Occipital lobe (tissue), 2 donors: Measurements from ENCODE around the gene CAMSAP1. TPM values are rescaled to one million over a fixed set of nuclear protein-coding genes. Genes with fewer than 3 reads are reported as not detected.

ENCODE experiments used
- DNase-seq: peaks from one replicate; lab custom pipeline; 2025; lab: John Stamatoyannopoulos, UW
- total RNA-seq: library from RNA; depleted of rRNA; stranded (reverse); fragments of >200 nt; gene quantifications from one replicate; pipeline ENCODE4 v1.2.3, GENCODE V29; 2014

CAMSAP1 gene
- total RNA-seq, 1 donor from 2014 or later: 128 TPM

DNA sequence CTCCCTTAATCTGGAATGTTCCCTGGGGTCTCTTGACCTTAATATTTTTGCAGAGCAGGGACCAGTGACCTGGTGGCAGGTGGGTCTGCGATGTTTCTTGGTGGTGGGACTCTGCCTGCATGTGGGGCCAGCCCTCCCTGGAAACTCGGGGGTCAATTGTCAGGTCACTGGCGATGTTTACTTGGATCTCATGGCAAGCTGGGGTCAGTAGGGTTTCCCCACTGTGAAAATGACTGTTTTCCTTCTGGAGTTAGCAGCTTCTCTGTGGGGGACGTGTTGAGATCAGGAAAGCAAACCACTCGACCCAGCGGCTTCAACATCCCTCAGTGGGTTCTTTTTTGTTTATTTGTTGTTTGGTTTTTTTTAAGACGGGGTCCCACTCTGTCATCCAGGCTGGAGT, 131.4 kb downstream of the CAMSAP1 start:
- no peak for DNase-seq

DNA sequence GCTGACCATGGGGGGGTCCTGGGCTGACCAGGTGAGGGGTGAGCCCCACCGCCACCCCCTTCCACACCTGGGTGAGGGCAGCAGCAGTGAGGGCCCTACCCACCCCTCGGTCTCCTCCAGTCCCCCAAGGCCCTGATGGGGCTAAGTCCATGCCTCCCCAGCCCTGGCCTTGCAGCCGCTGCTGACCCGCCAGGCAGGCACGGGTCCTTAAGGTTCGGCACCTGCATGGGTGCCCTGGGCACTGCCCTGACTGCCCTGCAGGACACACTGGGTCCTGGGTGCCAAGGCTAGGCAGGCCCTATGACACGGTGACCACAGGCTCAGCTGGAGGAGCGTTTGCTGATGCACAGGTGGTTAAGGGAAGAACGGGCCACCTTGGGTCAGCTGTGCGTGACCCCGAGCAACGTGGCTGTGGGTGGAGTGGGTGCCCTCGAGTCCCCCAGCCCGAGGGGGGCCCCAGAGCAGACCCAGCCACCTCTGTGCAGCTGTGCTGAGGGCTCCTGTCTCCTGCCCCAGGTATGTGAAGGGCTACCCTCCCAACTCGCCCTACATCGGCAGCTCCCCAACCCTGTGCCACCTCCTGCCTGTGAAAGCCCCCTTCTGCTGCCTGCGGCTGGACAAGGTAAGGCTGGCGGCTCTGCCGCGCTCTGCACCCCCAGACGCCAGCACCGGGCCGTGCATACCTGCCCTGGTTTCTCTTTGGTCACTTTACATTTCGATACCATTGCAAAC, 132.4 kb downstream of the CAMSAP1 start:
- no peak for DNase-seq

DNA sequence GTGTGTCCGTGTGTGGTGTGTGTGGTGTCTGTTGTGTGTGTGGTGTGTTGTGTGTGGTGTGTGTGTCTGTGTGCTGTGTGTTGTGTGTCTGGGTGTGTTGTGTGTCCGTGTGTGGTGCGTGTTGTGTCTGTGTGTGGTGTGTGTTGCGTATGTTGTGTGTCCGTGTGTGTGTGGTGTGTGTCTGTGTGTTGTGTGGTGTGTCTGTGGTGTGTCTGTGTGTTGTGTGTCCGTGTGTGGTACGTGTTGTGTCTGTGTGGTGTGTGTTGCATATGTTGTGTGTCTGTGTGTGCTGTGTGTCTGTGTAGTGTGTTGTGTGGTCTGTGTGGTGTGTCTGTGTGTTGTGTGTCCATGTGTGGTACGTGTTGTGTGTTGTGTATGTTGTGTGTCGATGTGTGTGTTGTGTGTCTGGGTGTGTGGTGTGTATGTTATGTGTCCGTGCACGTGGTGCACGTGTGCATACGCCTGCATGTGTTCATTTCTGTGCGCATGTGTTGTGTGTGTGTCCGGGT, 133.1 kb downstream of the CAMSAP1 start:
- DNase-seq: no peak

DNA sequence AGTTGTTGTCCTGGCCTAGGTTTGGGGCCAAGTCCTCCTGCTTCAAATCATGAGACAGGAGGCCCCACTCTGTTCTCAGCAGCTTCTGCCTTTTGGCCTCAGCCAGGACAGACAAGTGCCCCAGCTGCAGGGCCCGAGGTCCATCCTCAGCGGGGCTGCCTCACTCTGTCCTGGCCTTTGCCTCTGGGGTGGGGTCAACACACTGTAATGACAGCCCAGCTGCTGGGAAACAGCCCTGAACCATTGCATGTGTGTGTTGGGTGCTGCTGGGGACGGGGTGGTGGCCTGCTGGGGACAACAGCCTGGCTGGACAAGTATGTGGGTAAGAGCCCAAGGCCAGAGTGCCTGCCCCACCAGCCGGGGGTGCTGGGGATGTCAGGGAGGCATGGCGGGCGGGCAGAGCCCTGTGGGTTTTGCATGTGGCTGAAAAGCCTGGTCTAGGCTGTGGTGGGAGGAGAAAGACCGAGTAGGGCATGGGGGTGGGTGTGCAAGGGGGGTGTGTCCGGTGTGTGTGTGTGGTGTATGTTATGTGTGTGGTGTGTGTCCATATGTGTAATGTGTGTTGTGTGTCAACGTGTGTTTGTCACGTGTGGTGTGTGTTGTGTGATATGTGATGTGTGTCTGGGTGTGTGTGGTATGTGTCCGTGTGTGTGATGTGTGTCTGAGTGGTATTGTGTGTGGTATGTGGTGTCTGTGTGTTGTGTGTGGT, 133.7 kb downstream of the CAMSAP1 start:
- DNase-seq: no peak

DNA sequence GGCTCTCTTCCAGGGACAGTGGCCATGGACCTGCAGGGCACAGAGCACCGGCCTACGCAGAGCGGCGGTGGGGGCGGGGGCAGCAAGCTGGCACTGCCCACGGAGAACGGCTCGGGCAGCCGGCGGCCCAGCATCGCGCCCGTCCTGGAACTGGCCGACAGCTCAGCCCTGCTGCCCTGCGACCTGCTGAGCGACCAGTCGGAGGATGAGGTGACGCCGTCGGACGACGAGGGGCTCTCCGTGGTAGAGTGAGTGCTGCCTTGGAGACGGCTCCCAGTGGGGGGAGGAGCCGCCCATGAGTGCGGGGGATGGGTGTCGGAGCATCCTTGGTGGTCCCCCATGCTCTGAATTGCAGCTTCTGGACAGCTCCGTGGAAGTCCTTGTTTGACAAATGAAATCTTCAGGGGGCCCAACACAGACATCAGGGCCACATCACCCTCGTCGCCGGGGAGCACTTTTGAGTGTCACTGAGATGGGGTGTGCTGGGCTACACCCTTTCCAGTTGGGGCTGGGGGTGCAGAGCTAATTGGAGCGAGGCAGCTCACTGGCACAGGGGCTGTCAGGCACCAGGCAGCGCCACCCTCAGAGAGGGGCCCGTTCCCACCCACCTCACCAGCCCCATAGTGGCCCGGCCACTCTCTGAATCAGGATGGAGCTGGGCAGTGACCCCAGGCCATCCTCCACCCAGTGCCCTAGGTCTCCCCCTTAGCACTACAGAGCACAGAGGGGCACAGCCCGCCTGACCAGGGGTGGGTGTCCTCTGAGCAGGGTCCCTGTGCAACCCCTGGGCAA, 134.4 kb downstream of the CAMSAP1 start:
- DNase-seq: no peak

DNA sequence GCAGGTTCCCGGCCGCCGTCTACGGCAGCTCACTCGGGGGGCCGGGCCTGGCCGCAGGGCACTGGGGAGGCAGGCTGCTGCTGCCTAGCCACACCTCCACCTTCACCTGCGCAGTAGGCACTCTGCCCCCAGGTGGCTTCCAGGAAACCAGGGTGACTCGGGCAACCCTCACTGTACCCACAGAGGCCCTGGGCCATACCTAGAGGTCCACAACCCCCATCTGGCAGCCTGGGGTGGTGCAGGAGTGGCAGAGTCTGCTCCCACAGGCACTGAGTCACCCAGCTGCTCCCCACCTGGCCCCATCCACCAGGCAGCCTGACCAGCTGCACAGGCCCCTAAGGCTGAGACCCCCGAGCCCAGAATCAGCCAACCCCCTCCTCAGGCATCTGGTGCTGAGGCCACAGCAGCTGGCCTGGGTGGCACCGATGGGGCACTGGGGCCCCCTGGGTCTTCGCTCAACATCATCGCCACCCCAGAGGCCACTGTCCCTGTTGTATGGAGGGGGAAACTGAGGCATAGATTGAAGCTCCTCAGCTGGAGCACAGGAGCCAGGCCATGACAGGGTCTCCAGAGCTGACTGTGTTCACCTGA, 135.2 kb downstream of the CAMSAP1 start:
- DNase-seq: no peak

DNA sequence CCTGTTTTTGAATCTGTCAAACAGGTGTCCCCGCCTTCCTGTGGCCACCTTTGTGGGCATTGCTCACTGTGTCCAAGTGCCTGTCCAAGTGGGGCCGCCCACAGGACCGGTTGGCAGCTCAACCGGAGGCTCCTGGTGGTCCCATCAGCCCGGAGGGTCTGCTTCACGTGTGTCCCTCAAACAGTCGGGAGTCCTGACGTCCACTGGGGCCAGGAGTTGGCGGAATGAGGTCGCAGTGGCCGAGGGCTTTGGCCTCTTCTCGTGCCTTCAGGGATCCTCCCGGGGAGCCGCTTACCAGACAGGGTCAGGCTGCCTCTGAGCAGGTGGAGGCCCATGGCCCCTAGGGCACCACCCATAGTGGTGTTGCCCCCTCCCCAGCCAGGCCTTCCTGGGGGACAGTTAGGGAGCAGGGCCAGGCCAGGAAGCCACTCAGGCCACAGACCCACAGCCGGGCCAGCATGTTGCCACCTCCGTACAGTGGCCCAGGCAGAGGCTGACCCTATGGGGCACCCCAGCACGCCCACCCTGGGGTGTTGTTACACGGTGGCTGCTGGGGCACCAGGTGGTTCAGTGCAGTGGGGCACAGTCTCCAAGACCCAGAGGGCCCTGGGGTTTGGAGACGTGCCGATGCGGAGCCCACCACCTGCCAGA, 135.8 kb downstream of the CAMSAP1 start:
- DNase-seq: no peak

DNA sequence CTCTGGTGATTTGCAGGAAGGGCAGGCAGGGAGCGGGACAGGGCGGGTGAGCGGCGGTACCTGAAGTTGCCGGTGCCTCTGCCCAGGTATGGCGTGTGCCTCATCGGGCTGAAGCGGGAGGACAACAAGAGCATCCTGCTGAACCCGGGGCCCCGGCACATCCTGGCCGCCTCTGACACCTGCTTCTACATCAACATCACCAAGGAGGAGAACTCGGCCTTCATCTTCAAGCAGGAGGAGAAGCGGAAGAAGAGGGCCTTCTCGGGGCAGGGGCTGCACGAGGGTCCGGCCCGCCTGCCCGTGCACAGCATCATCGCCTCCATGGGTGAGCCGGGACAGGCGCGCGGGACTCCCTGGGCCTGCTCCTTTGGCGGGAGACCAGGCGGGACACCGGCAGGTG, 136.6 kb downstream of the CAMSAP1 start:
- DNase-seq: no peak

DNA sequence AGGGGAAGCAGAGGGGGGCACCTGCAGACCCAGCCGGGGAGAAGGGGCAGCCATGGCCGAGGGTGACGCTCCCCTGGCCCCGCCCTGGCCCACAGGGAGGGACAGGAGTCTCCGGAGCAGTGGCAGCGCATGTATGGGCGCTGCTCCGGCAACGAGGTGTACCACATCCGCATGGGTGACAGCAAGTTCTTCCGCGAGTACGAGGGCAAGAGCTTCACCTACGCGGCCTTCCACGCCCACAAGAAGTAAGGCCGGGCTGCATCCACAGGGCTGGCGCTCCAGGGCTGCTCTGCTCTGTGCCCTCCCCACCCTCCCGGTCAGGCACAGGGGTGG, 137.2 kb downstream of the CAMSAP1 start:
- no peak for DNase-seq

DNA sequence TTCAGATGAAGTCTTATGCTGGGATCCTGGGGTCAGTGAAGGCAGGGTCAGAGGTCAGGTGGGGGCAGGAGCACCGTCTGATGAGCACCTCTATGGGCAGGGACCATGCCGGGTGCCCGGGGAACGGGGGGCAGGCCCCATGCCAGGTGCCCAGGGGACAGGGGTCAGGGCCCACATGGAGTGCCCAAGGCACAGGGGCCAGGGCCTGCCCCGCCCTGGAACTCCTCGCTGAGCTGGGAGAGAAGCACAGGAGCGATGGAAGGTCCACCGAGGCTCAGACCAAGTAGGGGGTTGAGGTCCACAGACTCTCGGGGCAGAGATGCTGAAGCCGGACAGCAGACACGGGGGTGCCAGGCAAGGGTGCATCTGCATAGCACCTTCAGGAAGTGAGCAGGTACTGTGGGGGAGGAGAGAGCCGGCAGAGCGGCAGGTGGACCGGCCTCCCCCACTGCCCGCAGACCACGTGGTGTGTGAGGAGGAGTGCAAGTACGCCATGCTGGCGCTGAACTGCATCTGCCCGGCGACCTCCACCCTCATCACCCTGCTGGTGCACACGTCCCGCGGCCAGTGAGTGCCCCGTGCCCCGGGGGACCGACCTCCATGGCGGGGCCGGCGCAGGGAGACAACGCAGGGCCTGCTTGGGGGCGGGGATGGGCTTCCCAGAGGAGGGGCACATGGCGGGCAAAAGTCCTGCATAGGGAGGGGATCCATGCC, 137.7 kb downstream of the CAMSAP1 start:
- DNase-seq: no peak

DNA sequence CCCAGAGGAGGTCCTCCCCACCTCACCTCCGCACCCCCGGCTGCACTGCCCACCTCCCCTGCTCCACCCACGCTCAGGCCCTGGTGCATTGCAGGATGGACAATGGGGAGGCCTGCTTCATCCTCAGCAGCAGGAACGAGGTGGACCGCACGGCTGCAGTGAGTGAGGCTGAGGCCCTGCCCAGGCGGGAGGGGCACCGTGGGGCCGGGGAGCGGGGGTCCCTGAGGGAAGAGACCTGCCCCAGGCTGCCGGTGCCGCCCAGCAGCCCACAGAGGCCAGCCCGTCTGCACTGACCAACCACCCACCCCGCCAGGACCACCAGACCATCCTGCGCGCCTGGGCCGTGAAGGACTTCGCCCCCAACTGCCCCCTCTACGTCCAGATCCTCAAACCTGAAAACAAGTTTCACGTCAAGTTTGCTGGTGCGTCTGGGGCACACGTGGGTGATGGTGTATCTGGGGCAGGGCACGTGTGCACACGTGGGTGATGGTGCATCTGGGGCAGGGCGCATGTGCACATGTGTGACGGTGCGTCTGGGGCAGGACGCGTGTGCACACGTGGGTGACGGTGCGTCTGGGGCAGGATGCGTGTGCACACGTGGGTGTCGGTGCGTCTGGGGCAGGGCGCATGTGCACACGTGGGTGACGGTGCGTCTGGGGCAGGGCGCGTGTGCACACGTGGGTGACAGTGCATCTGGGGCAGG, 138.7 kb downstream of the CAMSAP1 start:
- no peak for DNase-seq

DNA sequence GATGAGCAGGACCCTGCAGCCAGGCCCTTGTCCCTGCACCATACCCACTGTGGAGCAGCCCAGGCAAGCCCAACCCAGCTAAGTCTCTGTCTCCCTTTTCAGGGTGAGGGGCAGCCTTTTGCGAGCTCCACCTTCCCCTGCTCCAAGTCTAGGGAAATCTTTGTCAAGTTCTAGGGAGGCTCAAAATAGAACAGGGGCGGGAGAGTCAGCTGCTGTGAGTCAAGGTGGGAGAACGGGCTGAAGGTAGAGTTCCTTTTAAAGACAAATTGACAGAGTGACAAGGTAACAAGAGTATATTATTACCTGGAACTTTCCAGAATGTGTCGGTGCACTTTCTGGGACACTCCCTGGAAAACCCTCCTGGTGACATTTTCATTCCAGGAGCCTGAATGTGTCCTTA, 140.6 kb downstream of the CAMSAP1 start:
- DNase-seq: no peak

DNA sequence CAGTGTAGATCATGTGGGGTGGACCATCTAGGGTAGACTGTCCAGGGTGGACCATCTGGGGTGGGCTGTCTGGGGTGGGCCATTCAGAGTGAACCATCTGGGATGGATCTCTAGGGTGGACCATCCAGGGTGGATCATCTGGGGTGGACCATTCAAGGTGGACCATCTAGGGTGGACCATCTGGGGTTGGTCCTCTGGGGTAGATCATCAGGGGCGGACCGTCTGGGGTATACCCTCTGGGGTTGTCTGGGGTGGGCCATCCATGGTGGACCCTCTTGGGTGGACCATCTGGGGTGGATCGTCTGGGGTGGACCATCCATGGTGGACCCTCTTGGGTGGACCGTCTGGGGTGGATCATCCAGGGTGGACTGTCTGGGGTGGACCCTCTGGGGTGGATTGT, 141.1 kb downstream of the CAMSAP1 start:
- DNase-seq: no peak

DNA sequence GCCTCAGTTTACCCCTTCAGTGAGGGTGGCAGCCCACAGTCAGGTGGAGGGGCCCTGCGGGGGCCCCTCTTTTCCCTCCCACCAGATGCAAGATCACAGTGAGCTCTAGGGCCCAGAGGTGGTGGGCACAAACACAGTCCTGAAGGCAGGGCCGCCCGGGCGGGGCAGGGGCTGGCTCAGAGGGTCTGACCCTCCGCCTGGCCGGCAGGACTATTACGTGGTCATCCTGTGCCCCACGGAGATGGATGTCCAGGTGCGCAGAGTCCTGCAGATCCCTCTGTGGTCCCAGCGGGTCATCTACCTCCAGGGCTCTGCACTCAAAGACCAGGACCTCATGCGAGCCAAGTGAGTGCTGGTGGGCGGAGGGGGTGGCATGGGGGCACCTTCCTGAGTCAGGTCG, 141.9 kb downstream of the CAMSAP1 start:
- DNase-seq: no peak

DNA sequence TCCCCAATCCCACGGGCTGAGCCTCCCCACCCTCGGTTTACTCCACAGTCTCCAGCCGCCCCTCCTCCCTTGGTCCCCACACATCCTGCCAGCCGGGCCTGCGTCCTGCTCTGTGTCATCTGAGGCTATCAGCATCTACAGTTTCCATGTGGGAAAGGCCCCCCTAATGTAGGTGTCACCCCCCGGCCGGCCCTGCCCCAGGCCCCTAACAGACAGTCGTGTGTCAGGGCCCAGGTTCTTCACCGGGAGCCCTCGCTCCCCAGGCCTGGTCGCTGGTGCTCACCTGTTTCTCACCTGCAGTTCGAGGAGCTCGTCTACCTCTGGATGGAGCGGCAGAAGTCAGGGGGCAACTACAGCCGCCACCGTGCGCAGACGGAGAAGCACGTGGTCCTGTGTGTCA, 142.6 kb downstream of the CAMSAP1 start:
- no peak for DNase-seq

DNA sequence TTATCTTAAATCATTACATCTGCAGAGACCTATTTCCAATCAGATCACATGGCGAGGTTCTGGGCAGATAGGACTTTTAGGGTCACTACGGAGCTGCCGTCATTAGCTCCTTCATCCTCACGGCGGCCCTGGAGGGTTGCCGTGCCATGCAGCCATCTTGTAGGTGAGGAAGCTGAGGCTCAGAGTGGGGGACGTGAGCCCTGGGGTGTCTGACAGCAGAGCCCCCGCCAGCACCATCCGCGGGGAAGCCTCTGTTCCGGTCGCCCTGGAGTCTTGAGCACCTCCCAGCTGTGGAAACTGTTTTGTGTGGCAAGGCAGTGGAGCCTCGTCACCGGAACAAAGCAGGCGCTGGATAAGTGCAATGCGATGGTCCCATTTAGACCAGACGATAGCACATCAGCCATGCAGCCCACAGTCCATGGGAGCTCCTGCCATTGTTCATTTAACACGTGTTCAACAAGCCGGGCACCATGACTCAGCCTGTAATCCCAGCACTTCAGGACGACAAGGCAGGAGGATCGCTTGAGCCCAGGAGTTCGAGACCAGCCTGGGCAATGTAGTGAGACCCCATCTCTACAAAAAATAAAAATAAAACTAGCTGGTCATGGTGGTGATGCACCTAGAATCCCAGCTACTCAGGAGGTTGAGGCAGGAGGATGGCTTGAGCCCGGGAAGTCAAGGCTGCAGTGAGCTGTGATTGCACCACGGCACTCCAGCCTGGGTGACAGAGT, 143.5 kb downstream of the CAMSAP1 start:
- no peak for DNase-seq

DNA sequence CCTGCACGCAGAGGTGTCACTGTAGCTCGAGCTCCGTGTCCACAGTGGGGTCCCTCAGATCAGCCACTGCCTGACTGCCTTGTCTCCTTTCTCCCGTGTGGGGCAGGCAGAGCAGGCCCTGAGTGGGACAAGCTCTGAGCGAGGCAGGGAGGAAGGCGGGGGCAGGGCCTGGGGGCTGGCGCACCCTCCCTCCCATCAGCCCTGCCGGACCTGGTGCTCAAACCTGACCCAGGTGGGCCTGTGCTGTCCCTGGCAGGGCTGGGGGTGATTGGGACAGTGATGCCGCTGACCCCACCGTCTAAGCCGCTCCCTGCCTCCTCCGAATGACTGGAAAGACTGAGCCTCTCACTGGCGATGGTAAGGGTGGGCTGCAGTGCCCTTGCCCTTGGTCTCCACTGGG, 144.4 kb downstream of the CAMSAP1 start:
- no peak for DNase-seq

DNA sequence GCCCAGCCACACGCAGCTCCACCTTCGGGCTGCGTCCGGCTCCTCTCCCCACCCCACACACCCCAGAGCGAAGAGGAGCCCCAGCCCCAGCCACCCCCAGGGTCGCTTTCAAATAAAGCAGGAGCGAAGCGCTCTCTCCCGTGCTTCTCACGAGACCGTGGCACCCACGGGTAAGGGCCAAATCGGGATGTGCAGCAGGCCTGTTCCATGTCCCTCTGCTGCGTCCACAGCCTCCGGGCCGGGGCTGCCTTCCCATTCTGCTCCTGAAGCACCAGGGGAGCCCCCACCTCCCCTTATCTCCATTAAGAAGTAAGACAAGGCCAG, 145.5 kb downstream of the CAMSAP1 start:
- DNase-seq: no peak

DNA sequence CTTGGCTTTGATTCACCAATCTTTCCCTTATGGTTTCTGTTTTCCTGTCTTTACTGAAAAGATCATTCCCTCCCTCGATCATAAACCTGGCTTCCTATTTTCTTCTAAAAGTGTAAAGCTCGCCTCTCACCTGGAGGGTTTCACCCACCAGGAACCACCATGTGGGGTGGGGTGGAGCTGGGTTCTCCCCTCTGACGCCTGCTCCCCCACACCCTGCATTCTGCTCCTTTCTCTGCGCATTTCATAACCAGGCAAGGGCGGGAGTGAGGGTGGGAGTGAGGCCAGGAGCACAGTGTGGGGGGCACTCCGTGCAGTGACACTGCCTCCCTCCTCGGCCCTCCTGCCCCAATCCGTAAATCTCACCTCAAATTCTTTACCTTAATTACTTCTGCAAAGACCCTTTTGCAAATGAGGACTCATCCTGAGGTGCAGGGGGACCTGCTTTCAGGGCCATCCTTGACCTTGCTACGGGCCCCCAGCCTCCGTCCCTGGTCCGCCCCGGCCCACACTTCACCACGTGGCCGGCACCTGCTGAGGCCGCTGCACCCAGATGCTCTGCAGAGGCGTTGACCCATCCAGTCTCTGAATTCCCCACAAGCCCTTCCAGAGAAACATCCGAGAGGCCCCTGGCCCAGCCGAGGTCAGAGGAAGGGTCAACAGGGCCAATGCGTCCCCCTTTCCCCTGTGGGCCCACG, 146.0 kb downstream of the CAMSAP1 start:
- no peak for DNase-seq
